ENCODE results near the gene NIPAL1.

NIPAL1 gene

GRCh38 chr4:48058617-48059530, 42.3 kb downstream of the NIPAL1 start:
- no peaks in the 10 kb centered on the region for H3K36me3 ChIP-seq (ENCODE audit: insufficient read depth, low read length)
- H3K9ac ChIP-seq (ENCODE audit: low read depth, low read length), result no peak overlapping the region
- TF ChIP-seq EZH2 (IDR thresholded peaks at IDR 0.05; ENCODE audit: borderline replicate concordance, low read depth, low read length, severe bottlenecking), result no peak
- no peak for TF ChIP-seq CTCF (IDR thresholded peaks at IDR 0.05; ENCODE audit: borderline replicate concordance, extremely low read depth, low read length, poor library complexity, severe bottlenecking)
- ATAC-seq (ENCODE audit: insufficient read depth, low read depth), result no peak
- no peak overlapping the region for H2AFZ ChIP-seq (ENCODE audit: low read depth, low read length)
- H3K79me2 ChIP-seq (ENCODE audit: insufficient read depth, low read length), result no peaks in the 10 kb centered on the region
- no peaks in the 10 kb centered on the region for H3K4me1 ChIP-seq (ENCODE audit: insufficient read depth, low read length)
- no peaks in the 10 kb centered on the region for H3K27me3 ChIP-seq (ENCODE audit: insufficient read depth, low read length, poor library complexity)
- DNase-seq, result no peak
- no peaks in the 10 kb centered on the region for H4K20me1 ChIP-seq (ENCODE audit: insufficient read depth, low read length)
- no peak overlapping the region for H3K27ac ChIP-seq (ENCODE audit: low read length)
- no peak overlapping the region for H3K4me3 ChIP-seq (ENCODE audit: low read depth in 1 of 2, low read length in 2 of 2)
- H3K4me2 ChIP-seq (ENCODE audit: insufficient read depth, low read length), result no peak overlapping the region
- no peaks in the 10 kb centered on the region for H3K9me3 ChIP-seq (ENCODE audit: insufficient read depth, low read length, severe bottlenecking)

GRCh38 chr4:48064349-48064748, 47.8 kb downstream of the NIPAL1 start:
- no peak for ATAC-seq (ENCODE audit: insufficient read depth, low read depth)
- H3K27ac ChIP-seq (ENCODE audit: low read length), result no peak overlapping the region
- DNase-seq, result no peak

GRCh38 chr4:48065587-48066052, 49.0 kb downstream of the NIPAL1 start:
- Histone ChIP-seq H3K36me3 (ENCODE audit: insufficient read depth, low read length) (no peaks in the 10 kb centered on the region), H2AFZ (ENCODE audit: low read depth, low read length) (no peak overlapping the region), H3K9me3 (ENCODE audit: insufficient read depth, low read length, severe bottlenecking) (no peaks in the 10 kb centered on the region), H3K4me2 (ENCODE audit: insufficient read depth, low read length) (no peak overlapping the region), H3K79me2 (ENCODE audit: insufficient read depth, low read length) (no peaks in the 10 kb centered on the region), H3K27ac (ENCODE audit: low read length) (no peak overlapping the region), H3K27me3 (ENCODE audit: insufficient read depth, low read length, poor library complexity) (no peaks in the 10 kb centered on the region), H3K4me1 (ENCODE audit: insufficient read depth, low read length) (no peaks in the 10 kb centered on the region), H3K4me3 (ENCODE audit: low read depth in 1 of 2, low read length in 2 of 2) (no peak overlapping the region), H3K9ac (ENCODE audit: low read depth, low read length) (no peak overlapping the region), H4K20me1 (ENCODE audit: insufficient read depth, low read length) (no peaks in the 10 kb centered on the region)
- ATAC-seq (ENCODE audit: insufficient read depth, low read depth) (no peak), DNase-seq (no peak)
- no peak for TF ChIP-seq EZH2 (IDR thresholded peaks at IDR 0.05; ENCODE audit: borderline replicate concordance, low read depth, low read length, severe bottlenecking)
- TF ChIP-seq CTCF (IDR thresholded peaks at IDR 0.05; ENCODE audit: borderline replicate concordance, extremely low read depth, low read length, poor library complexity, severe bottlenecking), result no peak

More at GRCh38 chr4:48064349-48064748, 47.8 kb downstream of the NIPAL1 start:
- Histone ChIP-seq H3K9ac (ENCODE audit: low read depth, low read length) (no peak overlapping the region), H3K79me2 (ENCODE audit: insufficient read depth, low read length) (no peaks in the 10 kb centered on the region), H3K4me3 (ENCODE audit: low read depth in 1 of 2, low read length in 2 of 2) (no peak overlapping the region), H3K4me1 (ENCODE audit: insufficient read depth, low read length) (no peaks in the 10 kb centered on the region), H3K4me2 (ENCODE audit: insufficient read depth, low read length) (no peak overlapping the region), H4K20me1 (ENCODE audit: insufficient read depth, low read length) (no peaks in the 10 kb centered on the region), H3K9me3 (ENCODE audit: insufficient read depth, low read length, severe bottlenecking) (no peaks in the 10 kb centered on the region), H3K36me3 (ENCODE audit: insufficient read depth, low read length) (no peaks in the 10 kb centered on the region), H2AFZ (ENCODE audit: low read depth, low read length) (no peak overlapping the region), H3K27me3 (ENCODE audit: insufficient read depth, low read length, poor library complexity) (no peaks in the 10 kb centered on the region)
- TF ChIP-seq EZH2 (IDR thresholded peaks at IDR 0.05; ENCODE audit: borderline replicate concordance, low read depth, low read length, severe bottlenecking), result no peak
- TF ChIP-seq CTCF (IDR thresholded peaks at IDR 0.05; ENCODE audit: borderline replicate concordance, extremely low read depth, low read length, poor library complexity, severe bottlenecking), result no peak

Data from DND-41 (cell line).